ENCODE results near the gene MPP3. TPM values are rescaled to one million over a fixed set of nuclear protein-coding genes. Genes with fewer than 3 reads are reported as not detected.

MPP3 gene, protein sequence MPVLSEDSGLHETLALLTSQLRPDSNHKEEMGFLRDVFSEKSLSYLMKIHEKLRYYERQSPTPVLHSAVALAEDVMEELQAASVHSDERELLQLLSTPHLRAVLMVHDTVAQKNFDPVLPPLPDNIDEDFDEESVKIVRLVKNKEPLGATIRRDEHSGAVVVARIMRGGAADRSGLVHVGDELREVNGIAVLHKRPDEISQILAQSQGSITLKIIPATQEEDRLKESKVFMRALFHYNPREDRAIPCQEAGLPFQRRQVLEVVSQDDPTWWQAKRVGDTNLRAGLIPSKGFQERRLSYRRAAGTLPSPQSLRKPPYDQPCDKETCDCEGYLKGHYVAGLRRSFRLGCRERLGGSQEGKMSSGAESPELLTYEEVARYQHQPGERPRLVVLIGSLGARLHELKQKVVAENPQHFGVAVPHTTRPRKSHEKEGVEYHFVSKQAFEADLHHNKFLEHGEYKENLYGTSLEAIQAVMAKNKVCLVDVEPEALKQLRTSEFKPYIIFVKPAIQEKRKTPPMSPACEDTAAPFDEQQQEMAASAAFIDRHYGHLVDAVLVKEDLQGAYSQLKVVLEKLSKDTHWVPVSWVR
- total RNA-seq: not detected in 2 replicates
- 0.16 TPM for total RNA-seq (2013)
- polyA plus RNA-seq: 0.16 TPM in 1 of 2 replicates, not detected in the other
- not detected in 2 replicates for polyA minus RNA-seq

DNA sequence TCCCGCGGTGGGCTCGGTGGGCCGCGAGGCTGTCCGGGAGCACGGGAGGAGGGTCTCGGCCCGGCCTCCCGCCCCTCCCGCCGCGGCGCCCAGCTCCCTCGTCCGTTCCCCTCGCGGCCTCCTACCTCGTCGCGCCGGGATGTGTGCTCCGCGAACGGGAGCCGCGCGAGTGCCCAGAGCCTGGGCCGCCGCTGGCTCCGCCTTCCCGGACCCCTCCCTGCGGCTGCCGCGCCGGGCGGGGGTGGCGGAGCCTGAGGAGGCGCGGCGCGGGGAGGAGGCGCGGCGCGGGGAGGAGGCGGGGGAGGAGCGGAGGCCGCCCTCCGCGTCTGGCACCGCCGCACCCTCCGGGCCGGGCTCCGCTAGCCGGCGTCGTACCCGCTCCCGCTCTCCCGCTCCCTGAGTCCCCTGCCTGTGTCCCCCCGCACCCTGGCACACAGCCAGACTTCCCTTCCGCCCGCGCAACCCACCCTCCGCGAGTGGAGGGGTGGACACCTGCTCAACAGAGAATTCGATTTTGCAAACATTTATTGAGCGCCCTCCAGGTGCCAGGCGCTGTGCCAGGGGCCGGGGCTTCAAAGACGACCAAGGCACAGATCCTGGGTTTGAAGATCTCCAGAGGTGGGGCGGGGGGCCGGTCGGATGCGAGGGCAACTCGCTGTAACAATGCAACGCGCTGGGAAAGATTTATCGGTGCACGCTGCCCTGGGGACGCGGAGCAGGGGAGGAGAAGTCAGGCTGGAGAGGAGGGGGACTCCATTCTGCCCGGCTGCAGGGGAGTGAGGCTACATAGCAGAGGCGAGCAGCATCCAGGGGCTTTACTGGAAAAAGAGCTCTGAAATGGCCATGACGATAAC lies at the start of gene MPP3:
TSS of gene MPP3 (minus strand) at position 171 of the 854 bp plus-strand sequence. CDS start 1,240 bp downstream, outside the sequence.
- Histone ChIP-seq H3K4me3 (ENCODE audit: control extremely low read depth in 1 of 5, extremely low read depth in 1 of 5, insufficient read depth in 1 of 5, low read depth in 2 of 5, low read length in 4 of 5) (peak within 1 kb of the TSS in 4 of 5 experiments; percentile 0 to 53 (median 40)), H3K27me3 (replicated peaks in 1 of 4; ENCODE audit: control extremely low read depth in 1 of 4, control insufficient read depth in 3 of 4, insufficient read depth in 4 of 4, low read length in 3 of 4) (peaks cover 0 to 34% (median 25%) of the 10 kb centered on the region in 4 experiments), H3K4me1 (ENCODE audit: control insufficient read depth in 2 of 2, insufficient read depth in 2 of 2, low read length in 2 of 2) (peaks cover 14 to 21% of the 10 kb centered on the region in 2 donors), H3K36me3 (replicated peaks in 1 of 2; ENCODE audit: control extremely low read depth in 1 of 2, control insufficient read depth in 1 of 2, extremely low read depth in 1 of 2, insufficient read depth in 2 of 2, low read length in 1 of 2) (no peaks in the 10 kb centered on the region), H3K79me2 (ENCODE audit: control insufficient read depth, insufficient read depth, low read length) (no peaks in the 10 kb centered on the region), H3K9me3 (ENCODE audit: control extremely low read depth in 1 of 3, control insufficient read depth in 2 of 3, insufficient read depth in 1 of 3, low read length in 2 of 3) (peaks cover 0 to 10% (median 0%) of the 10 kb centered on the region in 3 donors), H2AFZ (ENCODE audit: insufficient read depth, low read depth, low read length, poor library complexity, severe bottlenecking) (peak within 1 kb of the TSS; percentile 73), H3K4me2 (replicated peaks; ENCODE audit: low read depth, low read length, poor library complexity, severe bottlenecking) (peak within 1 kb of the TSS; percentile 90), H4K20me1 (ENCODE audit: control insufficient read depth, insufficient read depth, low read length, poor library complexity, severe bottlenecking) (no peaks in the 10 kb centered on the region), H3K9ac (ENCODE audit: low read length) (peak within 1 kb of the TSS; percentile 62), H3K27ac (ENCODE audit: low read length in 2 of 2) (no peak within 1 kb of the TSS)
- 3% methylated on average over 79 of the region's 87 CpGs for WGBS (ENCODE audit: insufficient coverage)
- ChIA-PET CTCF (interaction anchor here (0.6 kb wide), 1 partner anchor 849 kb away, joined by 3 read pairs; no protein-coding TSS in a partner anchor), POLR2A (interaction anchor here (0.5 kb wide), 1 partner anchor 266 kb away, joined by 4 read pairs; no protein-coding TSS in a partner anchor)
- intact Hi-C loops (cut with micrococcal nuclease): no loop called here
- no peak for DNase-seq
- TF ChIP-seq, protein P1, sequence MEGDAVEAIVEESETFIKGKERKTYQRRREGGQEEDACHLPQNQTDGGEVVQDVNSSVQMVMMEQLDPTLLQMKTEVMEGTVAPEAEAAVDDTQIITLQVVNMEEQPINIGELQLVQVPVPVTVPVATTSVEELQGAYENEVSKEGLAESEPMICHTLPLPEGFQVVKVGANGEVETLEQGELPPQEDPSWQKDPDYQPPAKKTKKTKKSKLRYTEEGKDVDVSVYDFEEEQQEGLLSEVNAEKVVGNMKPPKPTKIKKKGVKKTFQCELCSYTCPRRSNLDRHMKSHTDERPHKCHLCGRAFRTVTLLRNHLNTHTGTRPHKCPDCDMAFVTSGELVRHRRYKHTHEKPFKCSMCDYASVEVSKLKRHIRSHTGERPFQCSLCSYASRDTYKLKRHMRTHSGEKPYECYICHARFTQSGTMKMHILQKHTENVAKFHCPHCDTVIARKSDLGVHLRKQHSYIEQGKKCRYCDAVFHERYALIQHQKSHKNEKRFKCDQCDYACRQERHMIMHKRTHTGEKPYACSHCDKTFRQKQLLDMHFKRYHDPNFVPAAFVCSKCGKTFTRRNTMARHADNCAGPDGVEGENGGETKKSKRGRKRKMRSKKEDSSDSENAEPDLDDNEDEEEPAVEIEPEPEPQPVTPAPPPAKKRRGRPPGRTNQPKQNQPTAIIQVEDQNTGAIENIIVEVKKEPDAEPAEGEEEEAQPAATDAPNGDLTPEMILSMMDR (IDR thresholded peaks at IDR 0.05): no peak
- TF ChIP-seq EZH2 (IDR thresholded peaks at IDR 0.05; ENCODE audit: borderline replicate concordance, insufficient read depth, low read depth, low read length, poor library complexity, severe bottlenecking): no peak
- Mint-ChIP-seq H3K4me3 (peak within 1 kb of the TSS; percentile 88), H3K9me3 (ENCODE audit: insufficient read depth) (no peaks in the 10 kb centered on the region), H3K27me3 (peaks cover 62% of the 10 kb centered on the region), H3K27ac (no peak within 1 kb of the TSS), H3K4me1 (peaks cover 16% of the 10 kb centered on the region)
- peak; percentile 81 for ATAC-seq (ENCODE audit: low read depth)
